Measurements from ENCODE around the gene HOOK1.

HOOK1 gene

DNA sequence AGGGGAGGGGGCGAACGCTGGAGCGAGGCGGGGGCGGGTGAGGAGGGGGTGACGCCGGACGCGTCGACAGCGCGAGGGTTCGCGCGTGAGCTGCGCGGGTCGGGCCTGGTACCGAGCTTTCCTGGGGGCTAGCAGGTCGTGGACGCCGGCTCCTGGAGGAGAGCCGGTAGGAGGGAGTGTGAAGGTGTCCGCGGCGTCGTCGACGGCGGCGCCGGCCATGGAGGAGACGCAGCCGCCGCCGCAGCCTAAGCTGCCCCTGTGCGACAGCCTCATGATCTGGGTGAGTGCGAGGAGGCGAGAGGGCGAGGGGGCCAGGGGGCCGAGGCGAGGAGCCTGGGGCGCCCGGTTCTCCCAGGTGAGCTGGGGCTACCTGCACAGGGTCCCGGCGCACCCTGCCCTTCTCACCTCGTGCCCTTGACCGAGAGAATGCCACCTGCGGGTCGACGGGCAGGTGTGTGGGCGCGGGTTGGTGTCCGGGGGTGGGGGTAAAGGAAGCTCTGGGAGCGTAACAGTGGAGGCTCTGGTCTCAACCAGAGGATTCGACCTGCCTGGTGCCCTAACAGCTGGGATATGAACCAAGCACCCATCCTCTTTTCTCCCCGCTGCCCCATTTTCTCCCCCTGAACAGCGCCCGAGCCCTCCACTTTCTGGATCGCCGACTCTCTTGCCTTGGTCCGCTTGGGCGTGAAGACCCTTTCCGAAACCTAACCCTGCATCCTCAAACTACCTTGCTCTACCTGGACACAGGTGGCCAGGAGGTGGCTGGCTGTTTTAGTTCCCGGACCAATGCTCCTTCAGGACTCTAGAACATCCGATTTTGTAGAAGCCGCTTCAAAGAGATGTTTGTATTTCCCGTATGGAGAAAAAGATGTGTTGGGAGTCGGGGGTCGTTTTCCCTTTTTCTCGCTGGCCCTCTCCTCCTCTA is at the start of gene HOOK1:
Gene HOOK1 (plus strand): TSS at position 49 of the 925 bp plus-strand sequence. CDS start 169 bp downstream, at position 218.
- peak; percentile 3 for DNase-seq

- DNase-seq, result peak; percentile 53
These were observed 49.6 kb upstream of the HOOK1 start for GRCh38 chr1:59765011-59765730.

DNA sequence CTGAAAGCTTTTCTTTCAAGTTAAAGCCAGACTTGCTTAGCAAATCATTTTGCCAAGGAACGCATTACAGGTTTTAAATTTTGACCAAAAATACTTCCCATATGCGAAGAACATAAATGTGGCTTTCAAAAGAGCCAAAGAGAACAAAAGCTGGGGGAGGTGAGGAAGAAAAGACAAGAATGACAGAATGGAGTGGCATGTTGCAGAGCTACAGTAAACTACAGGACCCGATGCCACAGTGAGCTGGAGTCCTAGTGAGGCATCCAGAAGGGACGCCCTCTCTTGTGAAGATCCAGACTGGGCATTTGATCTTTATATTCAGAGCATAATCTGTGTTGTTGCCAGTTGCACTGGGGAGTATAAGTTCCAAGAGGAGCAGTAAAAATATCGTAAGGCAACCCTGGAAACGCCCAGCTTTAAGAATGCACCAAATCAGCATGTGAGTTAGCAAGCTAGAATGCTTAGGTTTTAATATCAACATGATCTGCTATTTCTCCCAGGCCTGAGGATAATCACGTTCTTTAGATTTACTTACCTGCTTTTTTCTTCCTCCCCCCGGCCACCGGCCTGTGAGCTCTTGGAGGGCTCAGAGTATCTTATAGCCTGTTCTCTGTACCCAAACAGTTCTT is 48.4 kb upstream of the HOOK1 start:
- no peak for DNase-seq

- no peak for DNase-seq
These were observed 47.6 kb upstream of the HOOK1 start for GRCh38 chr1:59767119-59767518.

DNA sequence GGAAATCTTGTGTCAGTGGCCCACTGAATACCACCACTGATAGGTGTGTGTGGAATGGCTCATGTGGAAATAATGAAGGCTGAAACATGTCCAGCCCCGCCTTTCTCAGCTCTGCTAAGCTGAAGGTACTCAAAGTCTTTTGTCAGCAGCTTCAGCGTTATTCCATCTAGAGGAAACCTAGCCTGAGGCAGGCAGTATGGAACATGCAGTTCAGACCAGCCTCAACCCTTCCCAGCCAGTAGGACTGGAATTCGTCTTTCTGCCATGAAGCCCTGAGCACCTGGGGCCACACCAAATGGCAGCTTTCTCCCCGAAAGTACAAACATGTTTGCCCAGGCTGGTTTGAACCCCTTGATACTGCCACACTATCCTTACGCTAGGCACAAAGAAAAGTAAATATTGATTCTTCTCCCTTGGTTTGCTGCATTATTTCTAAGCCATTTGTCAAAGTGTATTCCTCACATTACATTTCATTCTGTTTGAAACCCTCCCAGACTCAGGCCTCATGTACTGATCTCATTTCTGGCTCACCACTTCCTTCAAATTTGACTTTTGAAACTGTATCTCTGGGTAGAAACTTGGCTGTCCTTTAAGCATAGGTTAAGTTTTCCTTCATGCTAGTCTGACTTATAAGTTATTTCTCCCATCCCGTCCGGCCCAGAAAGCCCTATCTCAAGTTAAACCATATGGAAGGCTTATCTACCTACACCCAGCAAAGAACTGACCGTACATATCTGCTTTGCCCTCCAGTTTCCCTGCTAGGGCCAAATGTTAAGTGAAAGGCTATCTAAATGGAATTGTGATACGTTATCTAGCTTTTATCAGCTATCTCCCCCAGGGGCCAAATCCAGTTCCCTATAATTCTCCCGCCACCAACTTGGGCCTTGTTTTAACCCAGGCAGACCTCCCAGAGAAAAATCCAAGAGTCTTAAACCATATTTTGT is 45.7 kb upstream of the HOOK1 start:
- no peak for DNase-seq

GRCh38 chr1:59769736-59770095 is 45.0 kb upstream of the HOOK1 start:
- DNase-seq, result no peak

DNA sequence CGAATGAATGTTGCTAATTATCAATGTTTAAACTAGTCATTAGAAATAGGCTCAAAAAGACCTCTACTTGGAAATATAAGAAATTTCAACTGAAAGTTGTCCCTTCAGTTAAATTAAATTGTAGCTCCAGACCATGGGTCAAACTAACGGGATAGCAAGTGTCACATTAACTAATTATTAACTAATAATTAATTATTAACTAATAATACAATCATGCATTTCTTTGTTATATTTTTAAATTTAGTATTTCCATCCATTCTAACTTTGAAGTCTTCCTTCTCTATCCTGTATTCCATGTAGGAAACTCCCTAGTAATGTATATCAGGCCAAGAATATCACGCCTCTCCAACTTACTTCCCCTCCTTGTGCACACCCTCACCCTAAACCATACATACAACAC is 43.4 kb upstream of the HOOK1 start:
- no peak for DNase-seq

- DNase-seq, result no peak
These were observed 39.3 kb upstream of the HOOK1 start for GRCh38 chr1:59775480-59775879.

GRCh38 chr1:59776960-59777852 is 37.5 kb upstream of the HOOK1 start:
- no peak for DNase-seq

GRCh38 chr1:59779949-59780348 is 34.8 kb upstream of the HOOK1 start:
- no peak for DNase-seq

GRCh38 chr1:59788825-59789224 is 25.9 kb upstream of the HOOK1 start:
- DNase-seq, result no peak

DNA sequence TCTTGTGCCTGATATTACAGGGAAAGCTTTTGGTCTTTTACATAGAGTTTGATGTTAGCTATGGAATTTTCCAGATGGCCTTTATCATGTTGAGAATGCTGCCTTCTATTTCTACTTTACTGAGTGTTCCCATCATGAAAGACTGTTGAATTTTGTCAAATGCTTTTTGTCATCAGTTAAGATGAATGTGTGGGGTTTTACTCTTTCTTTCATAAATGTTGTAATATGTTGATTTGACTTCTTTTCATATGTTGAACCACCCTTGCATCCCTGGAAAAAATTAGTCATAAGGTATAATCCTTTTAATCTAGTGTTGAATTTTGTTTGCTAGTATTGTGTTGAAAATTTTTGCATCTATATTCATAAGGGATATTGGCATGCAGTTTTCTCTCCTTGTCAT is 16.1 kb upstream of the HOOK1 start:
- no peak for DNase-seq

DNA sequence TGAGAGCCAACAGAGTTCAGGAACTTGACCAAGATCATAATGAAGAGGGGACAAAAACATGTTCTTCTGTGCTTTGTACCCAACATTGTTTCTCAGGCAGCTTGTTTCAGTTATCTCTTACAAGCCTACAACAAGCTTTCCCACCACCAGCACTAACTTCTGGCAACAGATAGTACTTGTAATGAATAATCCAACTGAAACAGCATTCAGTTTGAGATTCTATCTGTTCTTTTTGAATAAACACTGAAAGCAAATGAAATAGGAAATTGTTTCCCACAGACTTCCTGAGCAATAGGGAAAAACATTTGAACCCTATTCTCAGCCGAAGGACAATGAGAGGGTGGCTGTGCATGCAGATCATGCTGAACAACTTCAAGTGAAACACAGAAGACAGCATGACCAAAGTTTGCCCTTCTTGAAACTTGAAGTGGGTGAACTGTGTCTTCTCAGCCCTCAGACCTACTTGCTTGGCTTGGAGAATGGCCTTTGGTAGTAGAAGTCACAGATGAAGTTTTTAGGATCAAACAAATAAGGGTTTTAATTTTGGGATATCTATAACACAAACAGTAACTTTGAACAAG is 11.2 kb upstream of the HOOK1 start:
- no peak for DNase-seq

- no peak for DNase-seq
These were observed 10.4 kb upstream of the HOOK1 start for GRCh38 chr1:59804301-59804700.

- DNase-seq, result no peak
These were observed 9.2 kb upstream of the HOOK1 start for GRCh38 chr1:59805554-59805953.

GRCh38 chr1:59814180-59814900 is 409 bp upstream of the HOOK1 start:
- DNase-seq, result peak; percentile 100

DNA sequence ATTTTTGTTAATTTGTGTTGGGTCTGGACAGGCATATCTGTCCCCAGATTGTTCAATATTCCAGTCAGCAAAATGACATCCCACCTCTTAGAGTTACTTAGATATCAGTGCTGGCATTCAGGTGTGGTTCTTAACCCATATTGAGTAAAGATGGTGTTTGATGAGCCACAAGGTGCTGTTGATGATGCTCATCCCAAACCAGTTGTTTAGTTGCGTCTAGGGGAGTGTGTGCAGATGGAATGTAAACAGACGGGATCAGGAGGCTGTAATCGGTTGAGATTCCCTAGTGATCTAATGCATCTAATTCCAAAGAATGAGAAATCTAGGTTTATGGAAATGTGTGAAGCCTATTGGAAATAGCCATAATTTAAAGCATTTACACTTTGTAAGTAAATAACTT is 1.1 kb downstream of the HOOK1 start:
- DNase-seq, result peak; percentile 2

DNA sequence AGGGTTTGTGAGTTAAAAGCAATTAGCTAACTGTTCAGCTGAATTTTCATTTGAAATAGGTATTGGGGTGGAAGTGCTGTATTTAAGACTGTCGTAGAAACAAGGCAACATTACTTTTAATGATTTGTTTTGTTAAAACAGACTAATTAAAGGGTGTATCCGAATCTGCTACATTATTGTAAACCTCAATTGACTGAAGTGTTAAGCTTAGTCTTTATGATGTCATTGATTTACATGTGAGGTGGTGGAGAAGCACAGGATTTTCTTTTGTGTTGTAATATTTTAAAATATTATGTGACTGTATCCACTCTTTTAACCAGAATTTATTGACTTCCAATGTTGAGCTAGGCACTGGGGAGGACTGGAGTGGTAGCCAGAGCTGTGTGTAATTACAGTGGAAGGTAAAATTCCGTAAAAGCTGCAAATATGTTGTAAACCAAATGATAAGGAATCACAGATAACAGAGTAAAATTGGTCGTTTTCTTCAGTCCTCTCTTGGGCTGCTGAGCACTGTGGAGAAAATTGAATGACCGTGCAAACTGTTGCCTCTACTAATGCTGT is 1.6 kb downstream of the HOOK1 start:
- no peak for DNase-seq

- DNase-seq, result no peak
These were observed 5.1 kb downstream of the HOOK1 start for GRCh38 chr1:59819566-59820438.

Measured in NCI-H2171 (cell line).